Brain microvascular endothelial cell (primary cell): ENCODE measurements around the gene KPNA5.

Source experiments
- DNase-seq: peaks from one replicate; pipeline ENCODE4 v3.0.0-alpha.2; 2020
- H3K27ac ChIP-seq: fragments of 250-450 bp; sonication (Bioruptor Pico); 2 replicates; pipeline ENCODE4 v1.5.1; 2020; ENCODE audit warnings: mild to moderate bottlenecking, moderate library complexity
- H3K27me3 ChIP-seq: fragments of 250-450 bp; sonication (Bioruptor Pico); replicated peaks from 2 replicates; pipeline ENCODE4 v1.5.1; 2020; ENCODE audit warnings: mild to moderate bottlenecking
- H3K36me3 ChIP-seq: fragments of 250-450 bp; sonication (Bioruptor Pico); replicated peaks from 2 replicates; pipeline ENCODE4 v1.5.1; 2020; ENCODE audit warnings: mild to moderate bottlenecking
- H3K4me3 ChIP-seq: 2 replicates; pipeline ENCODE4 v1.5.1; 2011; ENCODE audit warnings: low read depth, mild to moderate bottlenecking, control low read depth, low read length, moderate library complexity
- CTCF ChIP-seq: IDR thresholded peaks from 2 replicates; pipeline ENCODE4 v1.5.1; 2011; ENCODE audit warnings: low read depth, mild to moderate bottlenecking, moderate library complexity, low read length, control low read depth, inconsistent platforms; ENCODE audit errors: missing control alignments
- in situ Hi-C: cut with HindIII; loops from 2 replicates; pipeline ENCODE4 v1.10.0; 2017; ENCODE audit warnings: low sequenced_read_pairs, low pct_ligation_motif_present

The KPNA5 gene

GRCh38 chr6:116779573-116780164, 98.7 kb downstream of the KPNA5 start:
- Histone ChIP-seq H3K27me3 (no peaks in the 10 kb centered on the region), H3K4me3 (no peak overlapping the region), H3K36me3 (no peaks in the 10 kb centered on the region), H3K27ac (no peak overlapping the region)
- in situ Hi-C loops: no loop called here
- no peak for TF ChIP-seq CTCF
- DNase-seq: no peak

GRCh38 chr6:116783852-116784251, 102.8 kb downstream of the KPNA5 start:
- TF ChIP-seq CTCF: no peak
- Histone ChIP-seq H3K36me3 (no peaks in the 10 kb centered on the region), H3K27me3 (no peaks in the 10 kb centered on the region), H3K27ac (no peak overlapping the region), H3K4me3 (no peak overlapping the region)
- in situ Hi-C loops: no loop called here
- no peak for DNase-seq
